H1 (cell line): ENCODE measurements around the gene FRMD5. TPM values are rescaled to one million over a fixed set of nuclear protein-coding genes. Genes with fewer than 3 reads are reported as not detected.

Source experiments
- CTCF ChIA-PET: fragments of 300-600 bp; sonication (Branson Sonifier 250); formaldehyde crosslinking; loops from one replicate; lab custom pipeline; 2021; ENCODE audit not compliant: partially characterized antibody; lab: Charles Lee
- POLR2A ChIA-PET: fragments of 300-600 bp; sonication (Branson Sonifier 250); formaldehyde crosslinking; loops from one replicate; lab custom pipeline; 2021; ENCODE audit warnings: inconsistent platforms; ENCODE audit not compliant: partially characterized antibody; lab: Charles Lee
- DNase-seq, 2 experiments: peaks; one replicate each; pipeline versions ENCODE4 v3.0.0 to v3.0.0-alpha.2; 2010 to 2022; ENCODE audit warnings: low spot score in 2 of 2, low read depth in 1 of 2, mixed read lengths in 1 of 2
- FAIRE-seq: peaks from 2 replicates; lab custom pipeline; 2011; peaks lifted over from hg19 to GRCh38; lab: Jason Lieb, UNC
- H2AFZ ChIP-seq: 2 replicates; pipeline ENCODE4 v1.8.1; 2012; ENCODE audit warnings: low read length, inconsistent platforms
- H2AK5ac ChIP-seq: 2 replicates; pipeline ENCODE4 v1.6.1; 2013; ENCODE audit warnings: low read depth, low read length
- H2BK120ac ChIP-seq: replicated peaks from 2 replicates; pipeline ENCODE3; 2013; ENCODE audit warnings: low read depth, low read length, inconsistent platforms
- H2BK12ac ChIP-seq: 2 replicates; pipeline ENCODE4 v1.6.1; 2013; ENCODE audit warnings: low read depth, low read length
- H2BK15ac ChIP-seq: 2 replicates; pipeline ENCODE4 v1.6.1; 2013; ENCODE audit warnings: low read length
- H2BK20ac ChIP-seq: 2 replicates; pipeline ENCODE4 v1.6.1; 2013; ENCODE audit warnings: low read length
- H2BK5ac ChIP-seq: 2 replicates; pipeline ENCODE4 v1.6.1; 2013; ENCODE audit warnings: low read depth, low read length
- H3K14ac ChIP-seq: 2 replicates; pipeline ENCODE4 v1.6.1; 2013; ENCODE audit warnings: inconsistent platforms; ENCODE audit not compliant: insufficient read length
- H3K18ac ChIP-seq: 2 replicates; pipeline ENCODE4 v1.6.1; 2013; ENCODE audit warnings: low read length; ENCODE audit errors: extremely low read depth
- H3K23ac ChIP-seq: 2 replicates; pipeline ENCODE4 v1.6.1; 2013; ENCODE audit warnings: inconsistent platforms; ENCODE audit not compliant: insufficient read length
- H3K23me2 ChIP-seq: 2 replicates; pipeline ENCODE4 v1.6.1; 2013; ENCODE audit warnings: low read depth, low read length
- H3K27ac ChIP-seq: 2 replicates; pipeline ENCODE4 v1.6.1; 2011; ENCODE audit warnings: low read depth, low read length, inconsistent platforms
- H3K27me3 ChIP-seq, 4 experiments: replicated peaks in 1 of 4; 1 replicate in 1 of 4; 2 replicates in 3 of 4; pipeline versions ENCODE4 v1.6.1 to v1.8.1; 2011 to 2013; ENCODE audit warnings: low read length in 3 of 4, mild to moderate bottlenecking in 3 of 4, inconsistent platforms in 2 of 4, mixed read lengths in 2 of 4, moderate library complexity in 1 of 4; ENCODE audit not compliant: control insufficient read depth in 3 of 4, insufficient read depth in 3 of 4; ENCODE audit errors: extremely low read depth in 1 of 4
- H3K36me3 ChIP-seq, 4 experiments: 2 replicates each; pipeline versions ENCODE4 v1.6.1 to v1.8.1; 2011 to 2013; ENCODE audit warnings: mild to moderate bottlenecking in 4 of 4, low read length in 3 of 4, moderate library complexity in 2 of 4, control low read depth in 1 of 4, inconsistent platforms in 1 of 4; ENCODE audit not compliant: insufficient read depth in 4 of 4, control insufficient read depth in 2 of 4
- H3K4ac ChIP-seq: replicated peaks from 2 replicates; pipeline ENCODE3; 2013; ENCODE audit warnings: low read length, low read depth, mixed read lengths, inconsistent platforms; ENCODE audit not compliant: insufficient read length
- H3K4me1 ChIP-seq, 4 experiments: replicated peaks in 1 of 4; 1 replicate in 1 of 4; 2 replicates in 3 of 4; pipeline versions ENCODE4 v1.6.1 to v1.8.1; 2011 to 2013; ENCODE audit warnings: low read length in 3 of 4, inconsistent platforms in 2 of 4, mixed read lengths in 1 of 4; ENCODE audit not compliant: insufficient read depth in 4 of 4, control insufficient read depth in 3 of 4
- H3K4me2 ChIP-seq, 2 experiments: 2 replicates each; pipeline versions ENCODE4 v1.6.1 to v1.8.1; 2011 to 2013; ENCODE audit warnings: low read depth in 2 of 2, low read length in 2 of 2, control low read depth in 1 of 2, inconsistent platforms in 1 of 2, mild to moderate bottlenecking in 1 of 2; ENCODE audit not compliant: insufficient read depth in 1 of 2
- H3K4me3 ChIP-seq, 4 experiments: fragments of 200-600, 300-600 bp in 1 of 4; sonication (generic), shearing (Covaris generic), sonication (Bioruptor Twin) in 1 of 4; 2 replicates each; pipeline versions ENCODE4 v1.5.1 to v1.8.1; 2011 to 2016; ENCODE audit warnings: low read length in 4 of 4, low read depth in 3 of 4, control low read depth in 2 of 4, inconsistent platforms in 2 of 4, mild to moderate bottlenecking in 2 of 4, mixed read lengths in 1 of 4, moderate library complexity in 1 of 4; ENCODE audit not compliant: insufficient read depth in 2 of 4; ENCODE audit errors: extremely low read depth in 1 of 4
- H3K56ac ChIP-seq: replicated peaks from 2 replicates; pipeline ENCODE3; 2013; ENCODE audit warnings: low read depth, mild to moderate bottlenecking, mixed read lengths, low read length, inconsistent platforms; ENCODE audit not compliant: insufficient read length
- H3K79me1 ChIP-seq: 2 replicates; pipeline ENCODE4 v1.6.1; 2013; ENCODE audit warnings: low read depth, low read length, control low read depth
- H3K79me2 ChIP-seq, 2 experiments: 2 replicates each; pipeline versions ENCODE4 v1.6.1 to v1.8.1; 2012 to 2013; ENCODE audit warnings: low read length in 2 of 2, mild to moderate bottlenecking in 2 of 2, inconsistent platforms in 1 of 2; ENCODE audit not compliant: insufficient read depth in 2 of 2, control insufficient read depth in 1 of 2
- H3K9ac ChIP-seq, 4 experiments: replicated peaks in 1 of 4; 1 replicate in 1 of 4; 2 replicates in 3 of 4; pipeline versions ENCODE4 v1.6.1 to v1.8.1; 2011 to 2013; ENCODE audit warnings: low read depth in 3 of 4, low read length in 3 of 4, control low read depth in 2 of 4, mild to moderate bottlenecking in 2 of 4, moderate library complexity in 2 of 4, inconsistent platforms in 1 of 4; ENCODE audit errors: extremely low read depth in 1 of 4
- H3K9me3 ChIP-seq, 2 experiments: 2 replicates each; pipeline versions ENCODE4 v1.6.1 to v1.8.1; 2012 to 2013; ENCODE audit warnings: mild to moderate bottlenecking in 2 of 2, moderate library complexity in 2 of 2, control low read depth in 1 of 2, inconsistent platforms in 1 of 2, low read depth in 1 of 2, low read length in 1 of 2, mixed read lengths in 1 of 2; ENCODE audit not compliant: insufficient read depth in 2 of 2
- H4K20me1 ChIP-seq, 2 experiments: replicated peaks in 1 of 2; 2 replicates each; pipeline versions ENCODE3 to v1.8.1; 2011 to 2013; ENCODE audit warnings: inconsistent platforms in 2 of 2, low read length in 2 of 2, mild to moderate bottlenecking in 1 of 2; ENCODE audit not compliant: insufficient read depth in 2 of 2, control insufficient read depth in 1 of 2
- H4K5ac ChIP-seq: 2 replicates; pipeline ENCODE4 v1.6.1; 2013; ENCODE audit warnings: low read length, low read depth, mixed read lengths, inconsistent platforms; ENCODE audit not compliant: insufficient read length
- H4K8ac ChIP-seq: 2 replicates; pipeline ENCODE4 v1.8.0; 2013; ENCODE audit warnings: mild to moderate bottlenecking, moderate library complexity, low read length, inconsistent platforms; ENCODE audit not compliant: insufficient read depth; ENCODE audit errors: extremely low read depth
- H4K91ac ChIP-seq: replicated peaks from 2 replicates; pipeline ENCODE3; 2013; ENCODE audit warnings: low read length, mixed read lengths, inconsistent platforms; ENCODE audit not compliant: insufficient read length
- CBX8 ChIP-seq: fragments of 300-800, 300-1000 bp; sonication (generic); IDR thresholded peaks from 2 replicates; pipeline ENCODE4 v1.7.1; 2016; ENCODE audit warnings: low read depth, low read length, borderline replicate concordance
- EP300 ChIP-seq, 2 experiments: IDR thresholded peaks; 1 replicate in 1 of 2; 2 replicates in 1 of 2; pipeline ENCODE4 v1.6.1; 2011 to 2012; ENCODE audit warnings: low read depth in 2 of 2, low read length in 2 of 2, mild to moderate bottlenecking in 2 of 2, borderline replicate concordance in 1 of 2, inconsistent platforms in 1 of 2, moderate library complexity in 1 of 2
- EZH2 ChIP-seq: fragments of 200-600 bp; sonication (generic); IDR thresholded peaks from 2 replicates; pipeline ENCODE4 v1.7.1; 2012; ENCODE audit warnings: low read depth, mild to moderate bottlenecking, moderate library complexity, low read length, inconsistent platforms; ENCODE audit not compliant: severe bottlenecking
- GABPA ChIP-seq: IDR thresholded peaks from 2 replicates; pipeline ENCODE4 v1.6.1; 2011; ENCODE audit warnings: mild to moderate bottlenecking, low read length, moderate library complexity, borderline replicate concordance; ENCODE audit not compliant: insufficient read depth
- MAFK ChIP-seq: IDR thresholded peaks from 2 replicates; pipeline ENCODE4 v1.6.1; 2012; ENCODE audit warnings: low read depth, mild to moderate bottlenecking, improper control_type of control experiment, low read length
- SIN3A ChIP-seq, 2 experiments: IDR thresholded peaks in 1 of 2; conservative IDR thresholded peaks in 1 of 2; 2 replicates each; pipeline ENCODE4 v1.6.1; 2011 to 2012; ENCODE audit warnings: low read length in 2 of 2, improper control_type of control experiment in 1 of 2, low read depth in 1 of 2, mild to moderate bottlenecking in 1 of 2
- WGBS, 2 experiments: shearing (Covaris generic) in 1 of 2; methylation state at CpG; one replicate each; pipeline versions ENCODE4 v1.1.6 to v1.1.7; 2013 to 2015; ENCODE audit warnings: low lambda C conversion rate in 2 of 2, mixed read lengths in 2 of 2, inconsistent platforms in 1 of 2, low coverage in 1 of 2, missing lambda C conversion rate in 1 of 2; ENCODE audit not compliant: insufficient replicate concordance in 2 of 2, insufficient coverage in 1 of 2, insufficient read length in 1 of 2; ENCODE audit errors: extremely low coverage in 1 of 2, missing lambda C conversion rate in 1 of 2; 5-methylcytosine and 5-hydroxymethylcytosine counted together
- polyA plus RNA-seq, 7 experiments: library from polyadenylated mRNA; depleted of rRNA in 3 of 7; stranded (reverse) in 5 of 7; unstranded in 2 of 7; fragments of >200 nt in 5 of 7; fragments of 200-250 nt in 2 of 7; gene quantifications; 1 replicate in 5 of 7; 2 replicates in 1 of 7; 4 replicates in 1 of 7; pipeline versions ENCODE4 v1.2.1 to v1.2.3, GENCODE V29; 2011 to 2013; ENCODE audit warnings: missing spikeins in 2 of 7, mixed read lengths in 2 of 7
- total RNA-seq: library from RNA; stranded (reverse); fragmentation: NEBNext Ultra II Directional; extraction: Animal tissue kit (Norgen Biotek cat#: 25700); gene quantifications from 2 replicates; pipeline ENCODE4 v1.2.1, GENCODE V29; 2021

FRMD5 gene
- total and polyA plus RNA-seq, 2 of the 8 experiments (the other 6 are each of a cell fraction or from before 2014, with no cell fraction given) = 10.1 to 12.6 TPM

GRCh38 chr15:43913941-43914340, 281.1 kb downstream of the FRMD5 start:
- H3K56ac ChIP-seq = no peak overlapping the region
- no peak for DNase-seq
- POLR2A ChIA-PET = interaction anchor here (0.6 to 1.9 kb wide), 5 partner anchors 10 to 74 kb away, joined by 3 to 8 read pairs (median 3); no protein-coding TSS in a partner anchor
- H3K9me3 ChIP-seq = no peaks in the 10 kb centered on the region
- H2AK5ac ChIP-seq = no peak overlapping the region
- H3K9ac ChIP-seq = no peak overlapping the region
- no peak overlapping the region for H2BK15ac ChIP-seq
- H4K8ac ChIP-seq = no peak overlapping the region
- no peaks in the 10 kb centered on the region for H4K20me1 ChIP-seq
- peaks cover 0 to 3% (median 1%) of the 10 kb centered on the region in 4 experiments; a peak in 1 of 7 replicates for H3K4me1 ChIP-seq
- H3K18ac ChIP-seq = no peak overlapping the region
- FAIRE-seq = no peak
- WGBS, 2 experiments = 86% methylated on average over 1 of the region's 1 CpG; no CpG with 5 or more reads in 1 of the 2 experiments
- no peak overlapping the region for H3K27ac ChIP-seq
- H3K79me2 ChIP-seq = no peaks in the 10 kb centered on the region
- no peaks in the 10 kb centered on the region for H3K79me1 ChIP-seq
- no peaks in the 10 kb centered on the region for H3K23me2 ChIP-seq
- H3K23ac ChIP-seq = no peak overlapping the region
- H2BK5ac ChIP-seq = no peak overlapping the region
- no peak overlapping the region for H4K91ac ChIP-seq
- CTCF ChIA-PET = interaction anchor here (0.8 to 5.6 kb wide), 7 partner anchors 8 to 152 kb away, joined by 3 to 45 read pairs (median 3); no protein-coding TSS in a partner anchor
- H2BK20ac ChIP-seq = no peak overlapping the region
- H3K36me3 ChIP-seq = no peaks in the 10 kb centered on the region; a peak in 1 of 8 replicates
- H3K4ac ChIP-seq = no peak overlapping the region
- H2BK12ac ChIP-seq = no peak overlapping the region
- H2BK120ac ChIP-seq = no peak overlapping the region
- no peak overlapping the region for H2AFZ ChIP-seq
- no peak overlapping the region for H3K14ac ChIP-seq
- no peaks in the 10 kb centered on the region for H3K27me3 ChIP-seq
- H3K4me2 ChIP-seq = no peak overlapping the region
- no peak overlapping the region for H3K4me3 ChIP-seq
- no peak overlapping the region for H4K5ac ChIP-seq
- TF ChIP-seq SIN3A (conservative IDR thresholded peaks at IDR 0.05 in 1 of 2, IDR thresholded peaks at IDR 0.05 in 1 of 2; ENCODE audit: low read depth in 1 of 2, low read length in 2 of 2) (no peak), GABPA (no peak), EP300 (IDR thresholded peaks at IDR 0.05; ENCODE audit: borderline replicate concordance in 1 of 2, low read depth in 2 of 2, low read length in 2 of 2) (no peak), CBX8 (no peak), EZH2 (no peak), MAFK (no peak)
